AG04449 (cell line): ENCODE data around the gene CINP.
A peak's percentile ranks its signal among the peaks of the same experiment; 100 is the strongest.
"Not testable (repeated sequence)": the region's sequence is repeated elsewhere in the genome, so short reads cannot be mapped to it uniquely, and the experiment has no call there.

Experiments
- CTCF ChIA-PET: fragments of 350-600 bp; formaldehyde crosslinking; extraction: SDS; loops from one replicate; lab custom pipeline; 2021; ENCODE audit warnings: antibody characterized with exemption; lab: Yijun Ruan, JAX
- POLR2A ChIA-PET: fragments of 400-600, 350-600 bp; formaldehyde crosslinking; extraction: SDS; loops from one replicate; lab custom pipeline; 2020; ENCODE audit warnings: antibody characterized with exemption, inconsistent platforms; lab: Yijun Ruan, JAX
- DNase-seq: peaks from one replicate; pipeline ENCODE4 v3.0.0-alpha.2; 2010; ENCODE audit warnings: low read depth, low spot score
- H3K4me3 ChIP-seq: 2 replicates; pipeline ENCODE4 v1.5.1; 2011; ENCODE audit warnings: low read depth, mild to moderate bottlenecking, control low read depth, low read length
- TF ChIP-seq, protein P1 (sequence below): IDR thresholded peaks from one replicate; pipeline ENCODE4 v1.5.1; 2011; ENCODE audit warnings: mild to moderate bottlenecking, moderate library complexity, low read length, control low read depth, inconsistent platforms; ENCODE audit not compliant: insufficient read depth; ENCODE audit errors: missing control alignments

The CINP gene

GRCh38 chr14:102333390-102333789 is 29.3 kb downstream of the CINP start:
- ChIA-PET POLR2A (interaction anchor here (1.2 kb wide), 1 partner anchor 18 kb away, joined by 3 read pairs; no protein-coding TSS in a partner anchor), CTCF (interaction anchor here (1.2 to 2.1 kb wide), 4 partner anchors 10 to 372 kb away, joined by 3 to 8 read pairs (median 3); no protein-coding TSS in a partner anchor)
- no peak overlapping the region for H3K4me3 ChIP-seq
- no peak for DNase-seq
- TF ChIP-seq, protein P1, sequence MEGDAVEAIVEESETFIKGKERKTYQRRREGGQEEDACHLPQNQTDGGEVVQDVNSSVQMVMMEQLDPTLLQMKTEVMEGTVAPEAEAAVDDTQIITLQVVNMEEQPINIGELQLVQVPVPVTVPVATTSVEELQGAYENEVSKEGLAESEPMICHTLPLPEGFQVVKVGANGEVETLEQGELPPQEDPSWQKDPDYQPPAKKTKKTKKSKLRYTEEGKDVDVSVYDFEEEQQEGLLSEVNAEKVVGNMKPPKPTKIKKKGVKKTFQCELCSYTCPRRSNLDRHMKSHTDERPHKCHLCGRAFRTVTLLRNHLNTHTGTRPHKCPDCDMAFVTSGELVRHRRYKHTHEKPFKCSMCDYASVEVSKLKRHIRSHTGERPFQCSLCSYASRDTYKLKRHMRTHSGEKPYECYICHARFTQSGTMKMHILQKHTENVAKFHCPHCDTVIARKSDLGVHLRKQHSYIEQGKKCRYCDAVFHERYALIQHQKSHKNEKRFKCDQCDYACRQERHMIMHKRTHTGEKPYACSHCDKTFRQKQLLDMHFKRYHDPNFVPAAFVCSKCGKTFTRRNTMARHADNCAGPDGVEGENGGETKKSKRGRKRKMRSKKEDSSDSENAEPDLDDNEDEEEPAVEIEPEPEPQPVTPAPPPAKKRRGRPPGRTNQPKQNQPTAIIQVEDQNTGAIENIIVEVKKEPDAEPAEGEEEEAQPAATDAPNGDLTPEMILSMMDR, result no peak

- no peak overlapping the region for H3K4me3 ChIP-seq
- TF ChIP-seq, protein P1, result no peak
- ChIA-PET CTCF (no interaction called here), POLR2A (no interaction called here)
- DNase-seq, result no peak
Observed at GRCh38 chr14:102330806-102331205, 31.9 kb downstream of the CINP start.

- DNase-seq, H3K4me3 ChIP-seq, POLR2A ChIA-PET: not testable (repeated sequence)
- CTCF ChIA-PET, result interaction anchor here (1.3 to 2.9 kb wide), 2 partner anchors 15 to 187 kb away, joined by 3 to 11 read pairs; no protein-coding TSS in a partner anchor
Observed at GRCh38 chr14:102329381-102329780, 33.3 kb downstream of the CINP start.

GRCh38 chr14:102326583-102326982 is 36.1 kb downstream of the CINP start:
- DNase-seq, result no peak
- TF ChIP-seq, protein P1, result no peak
- H3K4me3 ChIP-seq, result no peak overlapping the region
- CTCF ChIA-PET, result interaction anchor here (1.3 kb wide), 1 partner anchor 9 kb away, joined by 5 read pairs; no protein-coding TSS in a partner anchor
- POLR2A ChIA-PET, result no interaction called here

- no peak overlapping the region for H3K4me3 ChIP-seq
- DNase-seq, result no peak
- POLR2A ChIA-PET, result no interaction called here
- CTCF ChIA-PET, result interaction anchor here (1.3 kb wide), 1 partner anchor 9 kb away, joined by 5 read pairs; no protein-coding TSS in a partner anchor
- TF ChIP-seq, protein P1, result no peak
Observed at GRCh38 chr14:102325791-102326345, 36.8 kb downstream of the CINP start.

GRCh38 chr14:102323102-102323501 is 39.6 kb downstream of the CINP start:
- ChIA-PET POLR2A (no interaction called here), CTCF (interaction anchor here (0.6 to 2.4 kb wide), 16 partner anchors 8 to 616 kb away, joined by 3 to 8 read pairs (median 4); partner anchors contain the start of gene MOK)
- peak; percentile 62 for DNase-seq
- TF ChIP-seq, protein P1, result peak; percentile 76
- H3K4me3 ChIP-seq, result no peak overlapping the region
